Measurements from ENCODE around the gene GLIS2. TPM values are rescaled to one million over a fixed set of nuclear protein-coding genes. Genes with fewer than 3 reads are reported as not detected.

GLIS2 gene
- total RNA-seq, 1 donor, result 3.3 TPM

GRCh38 chr16:4345836-4346781 lies 30.2 kb downstream of the GLIS2 start:
- H3K4me3 ChIP-seq (ENCODE audit: low read depth, low read length), result no peak overlapping the region
- TF ChIP-seq CTCF (IDR thresholded peaks at IDR 0.05; ENCODE audit: insufficient read depth, low read length), result no peak
- DNase-seq (ENCODE audit: low read depth), result no peak

GRCh38 chr16:4347010-4347409 lies 31.1 kb downstream of the GLIS2 start:
- no peak for TF ChIP-seq CTCF (IDR thresholded peaks at IDR 0.05; ENCODE audit: insufficient read depth, low read length)
- no peak for DNase-seq (ENCODE audit: low read depth)
- no peak overlapping the region for H3K4me3 ChIP-seq (ENCODE audit: low read depth, low read length)

GRCh38 chr16:4347765-4348509 lies 32.1 kb downstream of the GLIS2 start:
- H3K4me3 ChIP-seq (ENCODE audit: low read depth, low read length), result no peak overlapping the region
- TF ChIP-seq CTCF (IDR thresholded peaks at IDR 0.05; ENCODE audit: insufficient read depth, low read length), result no peak
- DNase-seq (ENCODE audit: low read depth), result no peak

GRCh38 chr16:4349332-4349731 lies 33.5 kb downstream of the GLIS2 start:
- no peak for TF ChIP-seq CTCF (IDR thresholded peaks at IDR 0.05; ENCODE audit: insufficient read depth, low read length)
- H3K4me3 ChIP-seq (ENCODE audit: low read depth, low read length), result no peak overlapping the region
- no peak for DNase-seq (ENCODE audit: low read depth)

- no peak for DNase-seq (ENCODE audit: low read depth)
- peak overlapping the region; percentile 89 for H3K4me3 ChIP-seq (ENCODE audit: low read depth, low read length)
- TF ChIP-seq CTCF (IDR thresholded peaks at IDR 0.05; ENCODE audit: insufficient read depth, low read length), result no peak
Observed at GRCh38 chr16:4350365-4350786, 34.5 kb downstream of the GLIS2 start.

GRCh38 chr16:4350787-4351659 lies 35.2 kb downstream of the GLIS2 start, which contains the start of gene PAM16:
Gene PAM16, minus strand, starts transcription at chr16:4351321. Its CDS starts 87 bp downstream, at chr16:4351234.
- DNase-seq (ENCODE audit: low read depth), result peak; percentile 91
- H3K4me3 ChIP-seq (ENCODE audit: low read depth, low read length), result peak within 1 kb of the TSS; percentile 89
- TF ChIP-seq CTCF (IDR thresholded peaks at IDR 0.05; ENCODE audit: insufficient read depth, low read length), result no peak

All from fibroblast of the aortic adventitia (primary cell).